ENCODE measurements around the gene C4orf50. TPM values are rescaled to one million over a fixed set of nuclear protein-coding genes. Genes with fewer than 3 reads are reported as not detected.
A peak's percentile ranks its signal among the peaks of the same experiment; 100 is the strongest.

C4orf50 gene
- total RNA-seq, 4 donors from 2014 or later: 0.21 to 0.30 TPM; not detected in 2

GRCh38 chr4:5888222-5889001, 129.8 kb downstream of the C4orf50 start:
- H3K27me3 ChIP-seq: peaks cover 0 to 80% of the 10 kb centered on the region in 2 donors
- peaks cover 0 to 51% (median 12%) of the 10 kb centered on the region in 4 donors for H3K4me1 ChIP-seq
- 2% methylated on average over 10 to 26 of the region's 81 CpGs for WGBS, 2 donors
- H3K9me3 ChIP-seq: no peaks in the 10 kb centered on the region
- peak overlapping the region in 3 of 4 donors; percentile 10 to 47 (median 26) for H3K4me3 ChIP-seq
- H3K36me3 ChIP-seq: no peaks in the 10 kb centered on the region
- DNase-seq (ENCODE audit: low spot score in 2 of 2): no peak
- no peak overlapping the region for H3K27ac ChIP-seq
- no peak for TF ChIP-seq CTCF (IDR thresholded peaks at IDR 0.05)
- TF ChIP-seq POLR2A (IDR thresholded peaks at IDR 0.05): no peak
- no peak for TF ChIP-seq EP300 (IDR thresholded peaks at IDR 0.05)

- TF ChIP-seq CTCF (IDR thresholded peaks at IDR 0.05): no peak
- TF ChIP-seq POLR2A (IDR thresholded peaks at IDR 0.05): no peak
- no peak for TF ChIP-seq EP300 (IDR thresholded peaks at IDR 0.05)
- Histone ChIP-seq H3K9me3 (no peaks in the 10 kb centered on the region), H3K36me3 (no peaks in the 10 kb centered on the region), H3K27ac (no peak overlapping the region), H3K4me1 (peaks cover 0 to 49% (median 12%) of the 10 kb centered on the region in 4 donors), H3K4me3 (peak overlapping the region in 3 of 4 donors; percentile 10 to 47 (median 26)), H3K27me3 (peaks cover 0 to 78% of the 10 kb centered on the region in 2 donors)
- 1 to 5% methylated on average over 15 to 36 of the region's 70 CpGs for WGBS, 2 donors
- no peak for DNase-seq (ENCODE audit: low spot score in 2 of 2)
Measured at GRCh38 chr4:5887361-5888221, 130.6 kb downstream of the C4orf50 start.

GRCh38 chr4:5887011-5887360, 131.2 kb downstream of the C4orf50 start:
- Histone ChIP-seq H3K4me1 (peaks cover 0 to 44% (median 12%) of the 10 kb centered on the region in 4 donors), H3K27me3 (peaks cover 0 to 75% of the 10 kb centered on the region in 2 donors), H3K9me3 (no peaks in the 10 kb centered on the region), H3K36me3 (no peaks in the 10 kb centered on the region), H3K27ac (no peak overlapping the region), H3K4me3 (no peak overlapping the region)
- no peak for TF ChIP-seq EP300 (IDR thresholded peaks at IDR 0.05)
- no peak for TF ChIP-seq CTCF (IDR thresholded peaks at IDR 0.05)
- TF ChIP-seq POLR2A (IDR thresholded peaks at IDR 0.05): no peak
- no peak for DNase-seq (ENCODE audit: low spot score in 2 of 2)
- 26 to 58% methylated on average over 3 to 8 of the region's 8 CpGs for WGBS, 2 donors

- Histone ChIP-seq H3K4me3 (no peak overlapping the region), H3K4me1 (peaks cover 0 to 37% (median 12%) of the 10 kb centered on the region in 4 donors), H3K9me3 (no peaks in the 10 kb centered on the region), H3K27me3 (peaks cover 0 to 62% of the 10 kb centered on the region in 2 donors), H3K36me3 (no peaks in the 10 kb centered on the region), H3K27ac (no peak overlapping the region)
- no peak for DNase-seq (ENCODE audit: low spot score in 2 of 2)
- 60 to 67% methylated on average over 3 of the region's 3 CpGs for WGBS, 2 donors
- no peak for TF ChIP-seq EP300 (IDR thresholded peaks at IDR 0.05)
- no peak for TF ChIP-seq POLR2A (IDR thresholded peaks at IDR 0.05)
- TF ChIP-seq CTCF (IDR thresholded peaks at IDR 0.05): no peak
Measured at GRCh38 chr4:5885733-5886132, 132.5 kb downstream of the C4orf50 start.

Measured in tibial nerve (tissue), 4 donors.